ENCODE results near the gene UGT1A3.
"Not testable (repeated sequence)": the region's sequence is repeated elsewhere in the genome, so short reads cannot be mapped to it uniquely, and the experiment has no call there.

The UGT1A3 gene

DNA sequence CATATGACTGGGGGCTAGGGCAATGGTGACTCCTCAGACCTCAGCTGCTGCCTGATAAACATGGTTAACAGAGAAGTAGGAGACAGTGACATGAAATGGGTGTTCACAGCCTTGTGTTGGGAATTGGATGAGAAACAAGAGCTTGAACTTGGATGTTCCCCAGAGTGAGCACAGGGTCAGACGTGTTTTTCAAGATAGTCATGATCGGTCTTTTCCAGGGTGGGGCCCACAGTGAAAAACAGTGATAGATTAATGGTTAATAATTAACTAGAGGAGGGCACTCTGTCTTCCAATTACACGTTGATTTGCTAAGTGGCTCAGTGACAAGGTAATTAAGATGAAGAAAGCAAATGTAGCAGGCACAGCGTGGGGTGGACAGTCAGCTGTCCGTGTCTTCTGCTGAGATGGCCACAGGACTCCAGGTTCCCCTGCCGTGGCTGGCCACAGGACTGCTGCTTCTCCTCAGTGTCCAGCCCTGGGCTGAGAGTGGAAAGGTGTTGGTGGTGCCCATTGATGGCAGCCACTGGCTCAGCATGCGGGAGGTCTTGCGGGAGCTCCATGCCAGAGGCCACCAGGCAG is at the start of gene UGT1A3:
TSS of gene UGT1A3 (plus strand) at position 320 of the 579 bp plus-strand sequence. CDS start at position 405, 85 bp downstream.
- no peak for DNase-seq (ENCODE audit: low read depth in 2 of 2)

- no peak for DNase-seq (ENCODE audit: low read depth in 2 of 2)
Observed at GRCh38 chr2:233679196-233679595, 49.6 kb upstream of the UGT1A3 start.

DNA sequence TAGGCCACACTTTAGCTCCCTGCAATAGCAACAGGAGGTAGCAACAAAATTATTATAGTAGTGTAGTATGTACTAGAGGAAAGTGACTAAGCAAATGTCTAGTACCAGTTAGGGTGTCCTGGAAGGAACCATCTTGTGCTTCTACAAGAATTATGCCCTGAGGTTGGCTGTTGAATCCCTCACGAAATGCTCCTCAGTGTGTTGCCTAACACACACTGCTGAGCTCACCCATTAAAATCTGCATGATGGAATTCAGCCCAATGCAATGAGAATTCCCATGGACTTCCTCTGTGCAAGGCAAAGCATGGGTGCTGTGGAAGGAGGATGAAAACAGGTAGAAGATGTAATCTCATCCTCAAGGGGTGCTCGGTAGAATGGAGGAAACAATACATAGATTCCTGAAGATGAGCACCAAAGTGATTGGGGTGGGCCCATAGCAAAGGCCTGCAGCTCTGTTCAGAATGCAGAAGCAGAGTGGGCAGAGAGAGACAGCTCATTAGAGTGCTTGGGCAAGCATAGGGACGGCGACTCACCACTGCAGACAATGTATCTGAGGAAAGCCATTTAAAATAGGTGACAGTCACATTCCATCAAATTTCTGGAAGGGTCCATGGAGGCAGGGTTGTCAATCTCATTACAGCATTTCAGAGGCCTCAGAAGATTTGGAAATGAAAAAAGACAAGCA is 48.3 kb upstream of the UGT1A3 start:
- no peak for DNase-seq (ENCODE audit: low read depth in 2 of 2)

DNA sequence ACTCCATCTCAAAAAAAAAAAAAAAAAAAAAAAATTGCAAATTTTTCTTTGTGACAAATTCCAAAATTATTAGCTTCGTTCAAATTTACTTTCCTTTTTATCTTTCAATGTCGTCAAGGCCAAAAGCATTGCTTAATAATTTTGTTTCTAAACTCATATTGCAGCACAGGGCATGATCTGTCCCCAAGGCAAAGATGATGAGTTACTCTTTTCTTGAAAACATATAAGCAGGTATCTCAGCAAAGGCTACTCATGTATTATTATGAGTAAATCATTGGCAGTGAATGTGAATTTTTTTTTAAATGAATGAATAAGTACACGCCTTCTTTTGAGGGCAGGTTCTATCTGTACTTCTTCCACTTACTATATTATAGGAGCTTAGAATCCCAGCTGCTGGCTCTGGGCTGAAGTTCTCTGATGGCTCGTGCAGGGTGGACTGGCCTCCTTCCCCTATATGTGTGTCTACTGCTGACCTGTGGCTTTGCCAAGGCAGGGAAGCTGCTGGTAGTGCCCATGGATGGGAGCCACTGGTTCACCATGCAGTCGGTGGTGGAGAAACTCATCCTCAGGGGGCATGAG is 47.2 kb upstream of the UGT1A3 start, which contains the start of gene UGT1A7:
TSS of gene UGT1A7 (plus strand) at position 381 of the 579 bp plus-strand sequence. CDS start at position 418, 37 bp downstream.
- no peak for DNase-seq (ENCODE audit: low read depth in 2 of 2)

DNA sequence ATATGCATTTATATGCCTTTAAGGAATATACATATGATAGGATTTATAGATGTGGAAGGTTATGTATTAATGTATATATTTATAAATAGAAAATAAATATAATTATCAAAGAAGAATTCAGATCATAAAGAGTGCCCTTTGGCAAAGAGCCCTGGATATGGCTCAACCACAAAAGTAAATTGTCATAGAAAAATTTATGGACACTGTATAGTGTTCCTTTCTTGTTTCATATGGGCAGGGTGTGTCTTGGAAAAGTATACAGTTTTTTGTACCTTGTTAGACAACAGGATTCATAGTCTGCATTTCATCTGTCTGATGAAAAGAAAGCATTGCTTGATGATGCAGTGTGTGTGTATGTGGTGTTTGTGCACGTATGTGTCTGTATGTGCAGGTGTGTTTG is 44.2 kb upstream of the UGT1A3 start:
- no peak for DNase-seq (ENCODE audit: low read depth in 2 of 2)

- no peak for DNase-seq (ENCODE audit: low read depth in 2 of 2)
Observed at GRCh38 chr2:233686928-233687327, 41.9 kb upstream of the UGT1A3 start.

GRCh38 chr2:233688341-233688740 is 40.5 kb upstream of the UGT1A3 start:
- no peak for DNase-seq (ENCODE audit: low read depth in 2 of 2)

DNA sequence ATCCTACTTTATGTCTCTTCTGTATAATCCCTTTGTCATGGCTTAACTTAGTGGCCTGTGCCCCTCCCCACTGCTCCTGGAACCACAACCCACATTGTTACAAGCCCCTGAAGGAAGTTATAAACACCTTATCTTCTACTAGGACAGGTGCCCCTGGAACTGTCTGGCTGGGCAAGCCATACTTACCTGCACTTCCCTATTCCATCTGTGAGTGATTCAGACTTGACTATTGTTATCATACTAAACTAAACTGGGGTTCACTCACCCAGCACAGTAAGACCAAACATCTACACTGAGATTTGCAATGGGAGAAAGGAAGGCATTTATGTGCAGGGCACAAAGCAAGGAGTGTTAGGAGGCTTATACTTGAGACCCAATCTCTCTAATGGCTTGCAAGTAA is 39.8 kb upstream of the UGT1A3 start:
- DNase-seq (ENCODE audit: low read depth in 2 of 2), result no peak

DNA sequence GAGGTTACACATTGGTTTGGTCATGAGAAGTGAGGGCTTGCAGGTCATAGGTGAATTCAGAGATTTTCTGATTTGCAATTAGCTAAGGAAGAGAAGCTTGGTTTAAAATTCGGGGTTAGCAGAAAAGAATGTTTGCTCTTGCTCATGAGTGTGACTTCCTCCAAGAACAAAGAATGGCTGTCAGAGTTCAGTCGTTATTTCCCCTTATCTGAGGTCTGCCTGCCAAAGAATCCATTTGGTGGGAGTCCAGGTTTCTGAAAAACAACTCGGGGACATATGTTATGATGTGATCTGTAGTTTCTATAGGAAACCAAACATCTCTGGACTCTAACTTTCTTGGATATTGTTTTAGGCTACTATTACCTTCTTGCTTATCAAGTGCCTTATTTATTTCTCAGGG is 39.3 kb upstream of the UGT1A3 start:
- DNase-seq (ENCODE audit: low read depth in 2 of 2), result no peak

DNA sequence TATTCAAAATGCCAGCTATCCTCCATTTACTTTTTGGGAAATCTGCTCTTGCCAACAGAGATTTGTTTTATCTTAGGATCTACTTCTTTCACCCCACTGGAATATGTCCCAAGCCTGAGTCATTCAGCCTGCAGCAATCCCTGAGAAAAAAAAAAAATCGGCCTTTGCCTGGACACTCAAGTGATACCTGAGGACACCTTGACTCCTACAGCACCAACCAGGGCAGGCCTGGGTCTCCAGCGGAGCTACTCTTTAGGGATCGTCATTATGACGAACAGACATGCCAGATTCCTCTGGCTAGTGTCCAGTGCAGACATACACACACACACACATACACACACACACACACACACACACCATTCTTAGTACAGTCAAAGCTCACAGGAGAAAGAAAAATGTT is 38.4 kb upstream of the UGT1A3 start:
- no peak for DNase-seq (ENCODE audit: low read depth in 2 of 2)

- no peak for DNase-seq (ENCODE audit: low read depth in 2 of 2)
Observed at GRCh38 chr2:233691443-233692433, 37.1 kb upstream of the UGT1A3 start.

DNA sequence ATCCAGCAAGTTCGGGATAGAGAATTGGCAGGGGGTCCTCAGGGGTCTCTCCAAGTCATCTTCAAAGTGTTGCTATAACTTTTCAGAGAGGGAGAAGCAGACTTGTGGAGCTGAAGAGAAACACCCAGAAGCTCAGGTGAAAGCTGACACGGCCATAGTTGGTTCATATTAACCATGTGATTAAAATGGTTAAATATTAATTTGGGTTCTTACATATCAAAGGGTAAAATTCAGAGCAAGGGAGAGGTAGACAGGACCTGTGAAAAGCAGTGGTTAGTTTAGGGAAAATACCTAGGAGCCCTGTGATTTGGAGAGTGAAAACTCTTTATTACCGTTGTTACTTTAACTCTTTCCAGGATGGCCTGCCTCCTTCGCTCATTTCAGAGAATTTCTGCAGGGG is 36.2 kb upstream of the UGT1A3 start, which contains the start of gene UGT1A6:
TSS of gene UGT1A6 (plus strand) at position 243 of the 400 bp plus-strand sequence. CDS start at position 358, 115 bp downstream.
- no peak for DNase-seq (ENCODE audit: low read depth in 2 of 2)

GRCh38 chr2:233693963-233694362 is 34.9 kb upstream of the UGT1A3 start:
- no peak for DNase-seq (ENCODE audit: low read depth in 2 of 2)

DNA sequence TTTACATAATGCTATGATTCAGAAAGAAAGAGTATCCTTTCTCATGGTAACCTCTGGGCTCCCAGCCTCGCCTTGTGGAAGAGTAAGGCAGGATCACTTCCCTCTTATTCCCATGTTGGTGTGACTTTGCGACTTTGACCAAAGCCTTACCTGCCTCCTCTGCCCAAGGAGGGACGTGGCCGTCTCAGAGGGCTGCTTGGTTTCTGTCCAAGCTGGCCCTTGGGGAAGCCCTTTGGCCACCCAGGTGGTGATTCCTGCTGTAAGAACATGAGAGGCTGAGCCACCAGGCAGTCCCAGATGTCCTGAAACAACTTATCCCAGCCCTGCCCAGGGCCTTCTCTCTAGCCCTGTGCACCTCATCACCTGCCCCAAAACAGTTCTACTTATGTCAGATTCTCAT is 30.1 kb upstream of the UGT1A3 start:
- no peak for DNase-seq (ENCODE audit: low read depth in 2 of 2)

- DNase-seq (ENCODE audit: low read depth in 2 of 2), result no peak
Observed at GRCh38 chr2:233699424-233700027, 29.3 kb upstream of the UGT1A3 start.

GRCh38 chr2:233700028-233700635 is 28.7 kb upstream of the UGT1A3 start:
- DNase-seq (ENCODE audit: low read depth in 2 of 2), result no peak

GRCh38 chr2:233700842-233701241 is 28.0 kb upstream of the UGT1A3 start:
- not testable (repeated sequence) for DNase-seq (ENCODE audit: low read depth in 2 of 2)

- DNase-seq (ENCODE audit: low read depth in 2 of 2), result no peak
Observed at GRCh38 chr2:233702238-233702637, 26.6 kb upstream of the UGT1A3 start.

- no peak for DNase-seq (ENCODE audit: low read depth in 2 of 2)
Observed at GRCh38 chr2:233705911-233706506, 22.8 kb upstream of the UGT1A3 start.

- DNase-seq (ENCODE audit: low read depth in 2 of 2), result no peak
Observed at GRCh38 chr2:233706720-233707119, 22.1 kb upstream of the UGT1A3 start.

All from stimulated activated CD8-positive, alpha-beta memory T cell treated with anti-CD3 and anti-CD28 coated beads, Interleukin-7, amount 100 ng/mL, for 4 hours (primary cell).